GM12892 (cell line): Measurements from ENCODE around the gene ARMC2.

Experiments used
- POLR2A ChIP-seq: IDR thresholded peaks from 2 replicates; pipeline ENCODE4 v1.6.1; 2011; ENCODE audit warnings: low read depth, low read length, control low read depth
- POLR2AphosphoS5 ChIP-seq: IDR thresholded peaks from 2 replicates; pipeline ENCODE4 v1.6.1; 2011; ENCODE audit warnings: low read depth, low read length, control low read depth

DNA sequence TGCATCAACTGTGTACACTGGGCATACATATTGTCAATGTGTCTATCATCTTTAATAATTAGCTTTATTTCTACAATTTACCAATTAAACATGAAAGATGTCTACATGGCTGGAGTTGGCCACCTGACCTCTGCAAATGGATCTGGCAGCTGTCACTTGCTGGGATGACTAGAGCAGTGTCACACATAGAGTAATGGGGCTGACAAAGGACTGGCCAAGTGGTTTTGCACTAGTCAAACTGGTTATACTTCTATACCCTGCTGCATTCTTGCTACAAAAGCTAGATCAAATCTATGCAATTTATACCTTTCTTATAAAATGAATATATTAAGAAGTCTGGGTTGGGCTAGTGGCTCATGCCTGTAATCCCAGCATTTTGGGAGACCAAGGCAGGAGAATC lies 147.1 kb downstream of the ARMC2 start:
- TF ChIP-seq POLR2A (no peak), POLR2AphosphoS5 (no peak)
